PC-9 (cell line): ENCODE data around the gene DYNLRB2. TPM values are rescaled to one million over a fixed set of nuclear protein-coding genes. Genes with fewer than 3 reads are reported as not detected.

ENCODE experiments used
- BruUV-seq: library from RNA; stranded (reverse); fragments of 400-500 nt; replicated peaks from 2 replicates; lab custom pipeline; 2021; lab: Mats Ljungman, UMichigan
- CTCF ChIA-PET: fragments of 300-600 bp; sonication (Branson Sonifier 250); formaldehyde crosslinking; loops from one replicate; lab custom pipeline; 2022; ENCODE audit warnings: antibody characterized with exemption; lab: Charles Lee
- POLR2A ChIA-PET: fragments of 300-600 bp; sonication (Branson Sonifier 250); formaldehyde crosslinking; loops from one replicate; lab custom pipeline; 2022; ENCODE audit warnings: antibody characterized with exemption; ENCODE audit not compliant: unreplicated experiment; lab: Charles Lee
- DNase-seq, 2 experiments: peaks; one replicate each; pipeline versions ENCODE4 v3.0.0 to v3.0.0-alpha.2; 2015 to 2022; ENCODE audit warnings: mixed read lengths in 1 of 2
- H2AFZ ChIP-seq: fragments of 200-600 bp; sonication (generic); 2 replicates; pipeline ENCODE4 v1.8.1; 2017; ENCODE audit warnings: antibody characterized with exemption
- H3F3A ChIP-seq: fragments of 200-600 bp; sonication (generic); 2 replicates; pipeline ENCODE4 v1.8.1; 2017; ENCODE audit warnings: antibody characterized with exemption, mild to moderate bottlenecking, low read depth; ENCODE audit not compliant: insufficient read depth
- H3K27ac ChIP-seq: fragments of 200-600 bp; sonication (generic); 2 replicates; pipeline ENCODE4 v1.6.1; 2016; ENCODE audit warnings: mixed run types
- H3K27me3 ChIP-seq: fragments of 200-600 bp; sonication (generic); 2 replicates; pipeline ENCODE4 v1.6.1; 2016; ENCODE audit warnings: low read depth, mixed run types; ENCODE audit not compliant: insufficient read depth
- H3K36me3 ChIP-seq: fragments of 200-600 bp; sonication (generic); 2 replicates; pipeline ENCODE4 v1.6.1; 2016; ENCODE audit warnings: low read depth, mixed run types
- H3K4me1 ChIP-seq: fragments of 200-600 bp; sonication (generic); replicated peaks from 2 replicates; pipeline ENCODE4 v1.6.1; 2016; ENCODE audit warnings: mixed run types; ENCODE audit not compliant: insufficient read depth
- H3K4me2 ChIP-seq: fragments of 200-600 bp; sonication (generic); 2 replicates; pipeline ENCODE4 v1.6.1; 2017; ENCODE audit warnings: mixed run types
- H3K4me3 ChIP-seq: fragments of 200-600 bp; sonication (generic); 2 replicates; pipeline ENCODE4 v1.6.1; 2016; ENCODE audit warnings: mixed run types
- H3K79me2 ChIP-seq: fragments of 200-600 bp; sonication (generic); 2 replicates; pipeline ENCODE4 v1.6.1; 2017; ENCODE audit warnings: low read depth, mixed run types
- H3K9me2 ChIP-seq: fragments of 200-600 bp; sonication (generic); 2 replicates; pipeline ENCODE4 v1.8.1; 2017; ENCODE audit warnings: mild to moderate bottlenecking; ENCODE audit not compliant: insufficient read depth
- H3K9me3 ChIP-seq: fragments of 200-600 bp; sonication (generic); 2 replicates; pipeline ENCODE4 v1.8.1; 2016; ENCODE audit warnings: low read depth; ENCODE audit not compliant: insufficient read depth
- H4K20me1 ChIP-seq: fragments of 200-600 bp; sonication (generic); 2 replicates; pipeline ENCODE4 v1.8.1; 2017; ENCODE audit not compliant: insufficient read depth
- CTCF ChIP-seq: fragments of 200-600 bp; sonication (generic); conservative IDR thresholded peaks from 2 replicates; pipeline ENCODE4 v1.6.1; 2017; ENCODE audit warnings: mixed run types, antibody characterized with exemption, mild to moderate bottlenecking, moderate library complexity
- EZH2 ChIP-seq: fragments of 200-600 bp; sonication (generic); IDR thresholded peaks from 2 replicates; pipeline ENCODE4 v1.8.0; 2017; ENCODE audit warnings: antibody characterized with exemption, low read depth
- intact Hi-C: fragments of 100-400 bp; cut with micrococcal nuclease; formaldehyde crosslinking; loops from one replicate; pipeline ENCODE4 v1.10.0; 2022; ENCODE audit not compliant: unreplicated experiment
- total RNA-seq: library from RNA; stranded (reverse); gene quantifications from 2 replicates; pipeline ENCODE4 v1.2.3, GENCODE V29; 2021

Gene DYNLRB2
- total RNA-seq, 1 experiment from 2014 or later, result not detected

- Histone ChIP-seq H3K9me2 (no peaks in the 10 kb centered on the region; the same call in 1 of the 2 replicates), H3K79me2 (no peaks in the 10 kb centered on the region), H3K4me1 (no peaks in the 10 kb centered on the region), H2AFZ (no peak overlapping the region), H3F3A (no peaks in the 10 kb centered on the region), H3K27ac (no peak overlapping the region), H4K20me1 (no peaks in the 10 kb centered on the region), H3K9me3 (no peaks in the 10 kb centered on the region), H3K4me2 (no peak overlapping the region), H3K36me3 (no peaks in the 10 kb centered on the region), H3K27me3 (peaks cover 26% of the 10 kb centered on the region), H3K4me3 (no peak overlapping the region)
- intact Hi-C loops, result no loop called here
- TF ChIP-seq EZH2 (no peak), CTCF (no peak)
- CTCF ChIA-PET, result no interaction called here
- BruUV-seq, result no TSS peak
- POLR2A ChIA-PET, result no interaction called here
- no peak for DNase-seq
Observed at GRCh38 chr16:80517846-80518245, 22.9 kb upstream of the DYNLRB2 start.

- POLR2A ChIA-PET, result no interaction called here
- H2AFZ ChIP-seq, result no peak overlapping the region
- intact Hi-C loops, result no loop called here
Observed at GRCh38 chr16:80518436-80518835, 22.4 kb upstream of the DYNLRB2 start.

GRCh38 chr16:80519189-80519588 lies 21.6 kb upstream of the DYNLRB2 start:
- Histone ChIP-seq H3F3A (no peaks in the 10 kb centered on the region), H3K9me3 (no peaks in the 10 kb centered on the region), H3K79me2 (no peaks in the 10 kb centered on the region), H4K20me1 (no peaks in the 10 kb centered on the region), H3K4me3 (no peak overlapping the region), H3K4me2 (no peak overlapping the region), H3K27me3 (peaks cover 19% of the 10 kb centered on the region; the same call in 1 of the 2 replicates), H3K9me2 (no peaks in the 10 kb centered on the region; the same call in 1 of the 2 replicates), H3K27ac (no peak overlapping the region), H3K36me3 (no peaks in the 10 kb centered on the region), H2AFZ (no peak overlapping the region), H3K4me1 (no peaks in the 10 kb centered on the region)
- ChIA-PET POLR2A (no interaction called here), CTCF (no interaction called here)
- TF ChIP-seq EZH2, result no peak
- TF ChIP-seq CTCF, result no peak
- no peak for DNase-seq
- intact Hi-C loops, result no loop called here
- no TSS peak for BruUV-seq

More at GRCh38 chr16:80518436-80518835, 22.4 kb upstream of the DYNLRB2 start:
- no peak overlapping the region for H3K27ac ChIP-seq
- H3K4me3 ChIP-seq, result no peak overlapping the region
- no peaks in the 10 kb centered on the region for H4K20me1 ChIP-seq
- no peaks in the 10 kb centered on the region for H3K36me3 ChIP-seq
- H3K27me3 ChIP-seq, result peaks cover 20% of the 10 kb centered on the region
- H3K4me1 ChIP-seq, result no peaks in the 10 kb centered on the region
- H3F3A ChIP-seq, result no peaks in the 10 kb centered on the region
- no peaks in the 10 kb centered on the region; the same call in 1 of the 2 replicates for H3K9me2 ChIP-seq
- no peak overlapping the region for H3K4me2 ChIP-seq
- BruUV-seq, result no TSS peak
- TF ChIP-seq CTCF, result no peak
- no peak for TF ChIP-seq EZH2
- DNase-seq, result no peak
- no peaks in the 10 kb centered on the region for H3K9me3 ChIP-seq
- CTCF ChIA-PET, result no interaction called here
- no peaks in the 10 kb centered on the region for H3K79me2 ChIP-seq
